T-cell (primary cell): ENCODE measurements around the gene MAGEA11. TPM values are rescaled to one million over a fixed set of nuclear protein-coding genes. Genes with fewer than 3 reads are reported as not detected.
"Not testable (repeated sequence)": the region's sequence is repeated elsewhere in the genome, so short reads cannot be mapped to it uniquely, and the experiment has no call there.

Experiments used
- ATAC-seq, 4 experiments: fragments of 200-7000 bp in 3 of 4; fragments of 150-1000 bp in 1 of 4; cut with Tn5 transposase; replicated peaks in 1 of 4; 1 replicate in 3 of 4; 2 replicates in 1 of 4; pipeline ENCODE4 v1.10.0; 2021; ENCODE audit warnings: moderate library complexity in 3 of 4, mild to moderate bottlenecking in 2 of 4, moderate number of reproducible peaks in 1 of 4
- CTCF ChIA-PET, 2 donors: fragments of 300-600 bp; sonication (Branson Sonifier 250); formaldehyde crosslinking; loops; one replicate each; lab custom pipeline; 2022; ENCODE audit warnings: antibody characterized with exemption in 2 of 2; lab: Charles Lee
- POLR2A ChIA-PET, 2 donors: fragments of 300-600 bp; sonication (Branson Sonifier 250); formaldehyde crosslinking; loops; one replicate each; lab custom pipeline; 2022; ENCODE audit warnings: antibody characterized with exemption in 2 of 2; lab: Charles Lee
- DNase-seq, 35 experiments: peaks; one replicate each; pipeline versions ENCODE4 v3.0.0 to v3.0.0-alpha.2; 2013 to 2023
- H3K27ac ChIP-seq: one replicate; pipeline ENCODE4 v1.5.1; 2013; ENCODE audit warnings: low read length
- H3K27me3 ChIP-seq, 2 experiments: replicated peaks in 1 of 2; 1 replicate in 1 of 2; 2 replicates in 1 of 2; pipeline versions ENCODE4 v1.6.1 to v1.7.0; 2013; ENCODE audit warnings: low read length in 1 of 2, mixed read lengths in 1 of 2; ENCODE audit not compliant: control insufficient read depth in 2 of 2, insufficient read depth in 2 of 2; ENCODE audit errors: extremely low read depth in 1 of 2
- H3K36me3 ChIP-seq, 2 donors: 1 replicate in 1 of 2; 2 replicates in 1 of 2; pipeline versions ENCODE4 v1.6.1 to v1.7.0; 2013; ENCODE audit warnings: low read length in 1 of 2; ENCODE audit not compliant: control insufficient read depth in 2 of 2, insufficient read depth in 1 of 2; ENCODE audit errors: extremely low read depth in 1 of 2
- H3K4me1 ChIP-seq, 2 experiments: 1 replicate in 1 of 2; 2 replicates in 1 of 2; pipeline versions ENCODE4 v1.6.1 to v1.7.0; 2013; ENCODE audit warnings: low read length in 2 of 2, mixed read lengths in 1 of 2; ENCODE audit not compliant: insufficient read depth in 2 of 2, control insufficient read depth in 1 of 2; ENCODE audit errors: extremely low read depth in 1 of 2
- H3K4me3 ChIP-seq, 2 donors: 1 replicate in 1 of 2; 2 replicates in 1 of 2; pipeline versions ENCODE4 v1.5.1 to v1.7.0; 2013; ENCODE audit warnings: mild to moderate bottlenecking in 2 of 2, low read length in 1 of 2, moderate library complexity in 1 of 2; ENCODE audit not compliant: control insufficient read depth in 1 of 2; ENCODE audit errors: extremely low read depth in 1 of 2
- H3K9me3 ChIP-seq: 2 replicates; pipeline ENCODE4 v1.7.0; 2013
- H3K27ac Mint-ChIP-seq, 2 donors: one replicate each; pipeline ENCODE4 v1.8.0; 2020 to 2021; ENCODE audit warnings: mild to moderate bottlenecking in 2 of 2, mixed read lengths in 2 of 2
- H3K27me3 Mint-ChIP-seq, 2 donors: one replicate each; pipeline ENCODE4 v1.8.0; 2021 to 2022; ENCODE audit warnings: mixed read lengths in 2 of 2
- H3K36me3 Mint-ChIP-seq: one replicate; pipeline ENCODE4 v1.8.0; 2021; ENCODE audit warnings: mixed read lengths
- H3K4me1 Mint-ChIP-seq, 3 donors: one replicate each; pipeline ENCODE4 v1.8.0; 2020 to 2022; ENCODE audit warnings: mixed read lengths in 3 of 3, mild to moderate bottlenecking in 1 of 3
- H3K4me3 Mint-ChIP-seq, 3 donors: one replicate each; pipeline ENCODE4 v1.8.0; 2020 to 2022; ENCODE audit warnings: mild to moderate bottlenecking in 3 of 3, mixed read lengths in 3 of 3, moderate library complexity in 3 of 3
- H3K9me3 Mint-ChIP-seq, 3 donors: one replicate each; pipeline ENCODE4 v1.8.0; 2020 to 2022; ENCODE audit warnings: mixed read lengths in 3 of 3
- WGBS: methylation state at CpG from one replicate; pipeline ENCODE4 v1.1.5; 2013; ENCODE audit warnings: missing lambda C conversion rate; ENCODE audit not compliant: insufficient coverage; 5-methylcytosine and 5-hydroxymethylcytosine counted together
- total RNA-seq, 35 experiments: library from RNA in 6 of 35; stranded (reverse) in 6 of 35; fragments of 120-200 nt in 1 of 35; gene quantifications; one replicate each; pipeline versions ENCODE4 v1.2.1 to v1.2.4 and lab custom pipeline; 2013 to 2026

The MAGEA11 gene
- total RNA-seq, 5 donors from 2014 or later (not counting 1 experiment from before 2014, with no cell fraction given), result not detected

DNA sequence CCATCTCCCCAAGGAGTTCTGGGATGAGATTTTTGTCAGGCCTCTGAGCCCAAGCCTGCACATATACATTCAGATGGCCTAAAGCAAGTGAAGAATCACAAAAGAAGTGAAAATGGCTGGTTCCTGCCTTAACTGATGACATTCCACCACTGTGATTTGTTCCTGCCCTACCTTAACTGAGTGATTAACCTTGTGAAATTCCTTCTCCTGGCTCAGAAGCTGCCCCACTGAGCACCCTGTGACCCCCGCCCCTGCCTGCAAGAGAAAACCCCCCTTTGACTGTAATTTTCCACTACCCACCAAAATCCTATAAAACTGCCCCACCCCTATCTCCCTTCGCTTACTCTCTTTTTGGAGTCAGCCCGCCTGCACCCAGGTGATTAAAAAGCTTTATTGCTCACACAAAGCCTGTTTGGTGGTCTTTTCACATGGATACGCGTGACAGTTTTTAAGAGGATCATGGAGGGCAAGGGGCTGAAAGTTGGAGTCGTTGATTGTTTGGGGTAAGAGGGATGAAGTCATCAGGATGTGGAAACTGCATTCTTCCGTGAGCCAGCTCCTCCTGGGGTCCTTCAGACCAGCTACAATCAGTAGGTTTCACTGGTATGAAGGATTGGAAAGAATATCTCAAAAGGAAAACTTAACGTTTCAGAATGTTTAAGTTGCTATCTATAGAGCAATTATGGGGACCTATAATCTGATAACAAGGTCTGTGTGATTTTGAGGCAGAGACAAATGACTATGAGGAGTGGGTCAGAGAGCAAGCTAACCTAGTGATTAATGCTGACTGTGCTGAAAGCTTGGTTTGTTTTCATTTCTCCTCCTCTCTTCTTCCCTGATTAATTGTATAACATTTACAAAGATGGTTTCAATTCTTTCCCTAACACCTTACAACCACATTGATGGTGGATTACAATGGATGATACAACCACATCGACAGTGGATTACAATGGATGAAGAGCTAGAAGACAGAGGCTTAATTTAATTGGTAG, 28.6 kb upstream of the MAGEA11 start:
- no peak for DNase-seq
- Mint-ChIP-seq H3K4me1 (no peaks in the 10 kb centered on the region), H3K9me3 (no peaks in the 10 kb centered on the region), H3K4me3 (no peak overlapping the region), H3K27me3 (peaks cover 3 to 27% of the 10 kb centered on the region in 2 donors), H3K27ac (no peak overlapping the region), H3K36me3 (no peaks in the 10 kb centered on the region)
- WGBS, result no CpG with 5 or more reads among the region's 9 CpGs
- ATAC-seq, result no peak
- H3K4me3 ChIP-seq, result no peak overlapping the region
- H3K9me3 ChIP-seq, result no peaks in the 10 kb centered on the region
- ChIA-PET POLR2A (interaction anchor here in 1 of 2 donors (0.7 kb wide), 1 partner anchor 879 kb away, joined by 17 read pairs; no protein-coding TSS in a partner anchor), CTCF (no interaction called here)
- H3K27ac ChIP-seq, result no peak overlapping the region
- no peaks in the 10 kb centered on the region for H3K27me3 ChIP-seq
- no peaks in the 10 kb centered on the region for H3K4me1 ChIP-seq
- H3K36me3 ChIP-seq, result no peaks in the 10 kb centered on the region

DNA sequence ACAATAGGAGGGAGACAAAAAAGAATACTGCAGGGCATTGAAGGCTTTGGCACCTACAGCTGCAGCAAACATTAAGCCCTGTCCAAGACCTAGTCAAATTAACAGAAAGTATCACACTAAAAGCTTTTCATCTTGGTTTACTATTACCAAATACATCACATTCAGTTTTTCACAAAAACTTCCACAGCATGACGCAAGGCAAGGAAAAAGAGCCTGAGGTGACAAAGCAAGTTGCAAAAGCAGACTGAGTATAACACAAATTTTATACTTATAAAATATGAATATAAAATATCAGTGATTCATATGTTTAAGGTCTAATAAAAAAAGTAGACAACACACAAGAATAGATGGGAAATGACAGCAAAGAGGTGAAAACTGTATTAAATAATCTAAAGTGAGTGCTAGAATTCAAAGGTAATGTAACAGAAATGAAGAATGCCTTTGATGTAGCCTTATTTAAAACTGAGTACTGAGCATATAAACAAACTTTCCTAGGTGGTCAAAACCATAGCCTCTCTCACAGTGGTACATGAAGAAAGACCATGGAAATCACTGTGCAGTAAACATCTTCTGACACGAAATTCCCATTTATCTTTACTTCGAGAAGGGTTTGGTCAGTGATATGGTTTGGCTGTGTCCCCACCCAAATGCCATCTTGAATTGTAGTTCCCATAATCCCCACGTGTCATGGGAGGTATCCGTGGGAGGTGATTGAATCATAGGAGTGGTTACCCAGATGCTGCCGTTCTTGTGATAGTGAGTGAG, 27.7 kb upstream of the MAGEA11 start:
- ATAC-seq, result no peak
- Mint-ChIP-seq H3K27ac (no peak overlapping the region), H3K4me1 (no peaks in the 10 kb centered on the region), H3K4me3 (no peak overlapping the region), H3K36me3 (no peaks in the 10 kb centered on the region), H3K9me3 (no peaks in the 10 kb centered on the region), H3K27me3 (peaks cover 3 to 31% of the 10 kb centered on the region in 2 donors)
- ChIA-PET POLR2A (interaction anchor here in 1 of 2 donors (0.7 kb wide), 1 partner anchor 878 kb away, joined by 17 read pairs; no protein-coding TSS in a partner anchor), CTCF (no interaction called here)
- DNase-seq, result no peak
- Histone ChIP-seq H3K27me3 (no peaks in the 10 kb centered on the region), H3K4me1 (no peaks in the 10 kb centered on the region), H3K9me3 (no peaks in the 10 kb centered on the region), H3K36me3 (no peaks in the 10 kb centered on the region), H3K4me3 (no peak overlapping the region), H3K27ac (no peak overlapping the region)
- no CpG with 5 or more reads among the region's 6 CpGs for WGBS

DNA sequence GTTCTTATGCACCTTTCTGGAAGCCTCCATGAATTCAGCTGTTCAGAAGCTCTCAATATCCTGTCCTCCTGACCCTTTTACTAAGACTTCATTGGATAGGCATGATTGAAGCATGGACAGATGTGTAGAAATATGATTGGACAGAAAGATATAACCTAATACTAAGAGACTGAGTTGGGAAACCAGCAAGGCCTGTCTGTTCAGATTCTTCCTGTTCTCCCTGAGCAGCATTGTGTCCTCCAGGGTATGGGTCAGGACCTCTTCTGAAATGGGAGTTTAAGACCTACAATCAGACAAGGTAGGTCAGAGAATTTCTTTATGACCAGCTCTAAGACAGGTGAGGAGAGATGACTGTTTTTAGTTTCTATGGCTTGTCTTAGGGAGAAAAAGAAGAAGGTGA, 23.9 kb upstream of the MAGEA11 start:
- Mint-ChIP-seq H3K9me3 (peaks cover 0 to 4% (median 4%) of the 10 kb centered on the region in 3 donors), H3K27me3 (peaks cover 14 to 42% of the 10 kb centered on the region in 2 donors), H3K36me3 (no peaks in the 10 kb centered on the region), H3K27ac (no peak overlapping the region), H3K4me3 (no peak overlapping the region), H3K4me1 (no peaks in the 10 kb centered on the region)
- ChIA-PET POLR2A (no interaction called here), CTCF (no interaction called here)
- H3K4me3 ChIP-seq, result no peak overlapping the region
- no peaks in the 10 kb centered on the region for H3K4me1 ChIP-seq
- no peaks in the 10 kb centered on the region for H3K36me3 ChIP-seq
- no peaks in the 10 kb centered on the region for H3K27me3 ChIP-seq
- H3K9me3 ChIP-seq, result no peaks in the 10 kb centered on the region
- no peak for ATAC-seq
- H3K27ac ChIP-seq, result no peak overlapping the region
- no peak for DNase-seq

DNA sequence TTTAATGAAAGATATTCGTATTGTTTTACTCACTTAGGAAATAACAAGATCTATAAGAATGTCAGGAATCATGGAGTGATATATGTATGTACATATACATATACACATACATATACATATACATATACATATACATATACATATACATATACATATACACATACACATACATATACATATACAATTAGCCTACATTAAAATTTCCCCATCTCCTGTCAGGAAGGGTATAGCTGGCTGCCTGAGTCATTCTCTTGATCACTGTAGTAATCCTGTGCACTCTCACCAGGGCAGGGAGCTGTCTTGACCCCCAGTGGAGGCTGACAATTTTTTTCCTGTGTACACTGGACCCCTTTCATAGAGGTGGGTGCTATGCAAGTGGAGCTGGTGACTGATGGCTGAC, 23.3 kb upstream of the MAGEA11 start:
- DNase-seq (no peak), ATAC-seq (no peak)
- H3K4me3 Mint-ChIP-seq, result no peak overlapping the region
- H3K9me3 Mint-ChIP-seq, result peaks cover 0 to 6% (median 4%) of the 10 kb centered on the region in 3 donors
- no peaks in the 10 kb centered on the region for H3K4me1 Mint-ChIP-seq
- WGBS, result no CpG with 5 or more reads among the region's 1 CpG
- ChIA-PET CTCF (no interaction called here), POLR2A (no interaction called here)
- Histone ChIP-seq H3K4me1 (no peaks in the 10 kb centered on the region), H3K4me3 (no peak overlapping the region), H3K36me3 (no peaks in the 10 kb centered on the region), H3K27me3 (no peaks in the 10 kb centered on the region), H3K27ac (no peak overlapping the region), H3K9me3 (no peaks in the 10 kb centered on the region)
- no peak overlapping the region for H3K27ac Mint-ChIP-seq
- H3K27me3 Mint-ChIP-seq, result peaks cover 14 to 44% of the 10 kb centered on the region in 2 donors
- H3K36me3 Mint-ChIP-seq, result no peaks in the 10 kb centered on the region

DNA sequence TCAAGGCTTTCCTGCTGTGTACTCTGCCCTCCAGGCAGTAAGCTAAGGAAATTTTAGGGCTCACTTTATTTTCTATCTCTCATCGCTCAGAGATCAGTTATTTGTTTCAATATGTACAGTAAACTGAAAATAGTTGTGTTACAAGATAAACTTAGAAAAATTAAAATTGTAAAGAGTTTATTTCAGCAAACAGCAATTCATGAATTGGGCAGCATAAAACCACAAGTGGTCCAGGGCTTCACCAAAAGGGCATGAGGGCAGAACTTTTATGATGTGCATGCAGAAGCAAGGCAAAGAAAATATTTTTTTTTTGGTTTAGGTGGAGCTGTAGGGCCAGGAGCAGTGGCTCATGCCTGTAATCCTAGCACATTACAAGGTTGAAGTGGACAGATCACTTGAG, 20.1 kb upstream of the MAGEA11 start:
- CTCF ChIA-PET, result no interaction called here
- no peak overlapping the region for H3K4me3 Mint-ChIP-seq
- H3K36me3 Mint-ChIP-seq, result no peaks in the 10 kb centered on the region
- no peak overlapping the region for H3K27ac ChIP-seq
- no peak overlapping the region for H3K27ac Mint-ChIP-seq
- POLR2A ChIA-PET, result interaction anchor here in 1 of 2 donors (0.6 kb wide), 1 partner anchor 930 kb away, joined by 6 read pairs; no protein-coding TSS in a partner anchor
- no peaks in the 10 kb centered on the region for H3K9me3 ChIP-seq
- H3K36me3 ChIP-seq, result no peaks in the 10 kb centered on the region
- H3K27me3 ChIP-seq, result no peaks in the 10 kb centered on the region
- H3K4me3 ChIP-seq, result no peak overlapping the region
- H3K4me1 Mint-ChIP-seq, result no peaks in the 10 kb centered on the region
- WGBS, result no CpG with 5 or more reads among the region's 1 CpG
- H3K9me3 Mint-ChIP-seq, result peaks cover 0 to 10% (median 4%) of the 10 kb centered on the region in 3 donors
- DNase-seq (no peak), ATAC-seq (no peak)
- H3K27me3 Mint-ChIP-seq, result peaks cover 14 to 48% of the 10 kb centered on the region in 2 donors
- no peaks in the 10 kb centered on the region for H3K4me1 ChIP-seq

DNA sequence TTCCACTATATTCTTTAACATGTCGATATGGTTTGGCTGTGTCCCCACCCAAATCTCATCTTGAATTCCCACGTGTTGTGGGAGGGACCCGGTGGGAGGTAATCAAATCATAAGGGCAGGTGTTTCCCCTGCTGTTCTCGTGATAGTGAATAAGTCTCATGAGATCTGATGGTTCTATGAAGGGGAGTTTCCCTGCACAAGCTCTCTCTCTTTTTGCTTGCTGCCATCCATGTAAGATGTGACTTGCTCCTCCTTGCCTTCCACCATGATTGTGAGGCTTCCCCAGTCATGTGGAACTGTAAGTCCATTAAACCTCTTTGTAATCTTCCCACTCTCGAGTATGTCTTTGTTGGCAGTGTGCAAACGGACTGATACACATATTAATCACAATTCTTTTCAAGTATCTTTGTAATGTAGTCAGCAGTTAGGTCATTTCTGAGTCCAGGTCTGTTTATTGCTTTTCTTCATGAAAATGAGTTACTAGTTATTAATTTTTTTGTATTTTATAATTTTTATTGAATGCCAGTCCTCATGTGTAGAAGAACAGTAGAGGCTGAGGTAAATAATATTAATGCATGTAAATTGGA, 19.1 kb upstream of the MAGEA11 start:
- H3K9me3 Mint-ChIP-seq, H3K27ac ChIP-seq, POLR2A ChIA-PET, H3K4me1 Mint-ChIP-seq, H3K36me3 Mint-ChIP-seq, H3K27me3 ChIP-seq, DNase-seq, H3K36me3 ChIP-seq, H3K4me1 ChIP-seq, CTCF ChIA-PET, H3K27ac Mint-ChIP-seq, H3K4me3 Mint-ChIP-seq, H3K9me3 ChIP-seq, ATAC-seq, H3K4me3 ChIP-seq: not testable (repeated sequence)
- H3K27me3 Mint-ChIP-seq, result peaks cover 14 to 53% of the 10 kb centered on the region in 2 donors
- WGBS, result no CpG with 5 or more reads among the region's 6 CpGs
